Thoracic aorta (tissue), 2 donors: ENCODE data around the gene KDM1B. TPM values are rescaled to one million over a fixed set of nuclear protein-coding genes. Genes with fewer than 3 reads are reported as not detected.

Experiments used
- ATAC-seq: fragments of 150-250 bp; one replicate; pipeline ENCODE4 v1.8.0; 2017; ENCODE audit warnings: low read depth; ENCODE audit not compliant: insufficient number of reproducible peaks, low FRiP score
- DNase-seq: peaks from one replicate; pipeline ENCODE4 v3.0.0-alpha.2; 2020; ENCODE audit warnings: low spot score
- H3K27ac ChIP-seq, 2 donors: fragments of 200-600 bp; sonication (generic); 1 replicate in 1 of 2; 2 replicates in 1 of 2; pipeline ENCODE4 v1.5.1; 2016; ENCODE audit warnings: mild to moderate bottlenecking in 2 of 2, moderate library complexity in 2 of 2
- H3K27me3 ChIP-seq: fragments of 200-600 bp; sonication (generic); replicated peaks from 2 replicates; pipeline ENCODE4 v1.6.0; 2016; ENCODE audit warnings: mild to moderate bottlenecking; ENCODE audit not compliant: insufficient read depth
- H3K36me3 ChIP-seq: fragments of 200-600 bp; sonication (generic); one replicate; pipeline ENCODE4 v1.5.1; 2016
- H3K4me1 ChIP-seq, 2 donors: fragments of 200-600 bp; sonication (generic); 1 replicate in 1 of 2; 2 replicates in 1 of 2; pipeline versions ENCODE4 v1.5.1 to v1.6.0; 2016; ENCODE audit warnings: low read depth in 2 of 2, mild to moderate bottlenecking in 1 of 2; ENCODE audit not compliant: control insufficient read depth in 1 of 2
- H3K4me3 ChIP-seq: fragments of 200-600 bp; sonication (generic); 2 replicates; pipeline ENCODE4 v1.5.1; 2016; ENCODE audit warnings: mild to moderate bottlenecking
- H3K9me3 ChIP-seq: fragments of 200-600 bp; sonication (generic); 2 replicates; pipeline ENCODE4 v1.5.1; 2016
- CTCF ChIP-seq: fragments of 200-600 bp; sonication (generic); IDR thresholded peaks from one replicate; pipeline ENCODE4 v1.5.1; 2019; ENCODE audit warnings: antibody characterized with exemption
- total RNA-seq, 2 donors: library from RNA; depleted of rRNA; stranded (reverse); fragments of >200 nt; gene quantifications; one replicate each; pipeline versions ENCODE4 v1.1.0 to v1.2.3, GENCODE V29; 2016

Gene KDM1B
- total RNA-seq, 2 donors from 2014 or later, result 10.3 TPM

- peak overlapping the region; percentile 85 for H3K4me3 ChIP-seq
- H3K27me3 ChIP-seq, result no peaks in the 10 kb centered on the region
- ATAC-seq (peak; percentile 12), DNase-seq (no peak)
- H3K4me1 ChIP-seq, result peaks cover 17 to 24% of the 10 kb centered on the region in 2 donors
- H3K27ac ChIP-seq, result peak overlapping the region; percentile 93 to 97
- TF ChIP-seq CTCF, result no peak
- H3K36me3 ChIP-seq, result no peaks in the 10 kb centered on the region
- no peaks in the 10 kb centered on the region for H3K9me3 ChIP-seq
These were observed 108.4 kb downstream of the KDM1B start for GRCh38 chr6:18263418-18264218.

- no peaks in the 10 kb centered on the region for H3K9me3 ChIP-seq
- peak within 1 kb of the TSS; percentile 85 for H3K4me3 ChIP-seq
- ATAC-seq (peak; percentile 86), DNase-seq (peak; percentile 40)
- peak within 1 kb of the TSS; percentile 93 to 97 for H3K27ac ChIP-seq
- no peaks in the 10 kb centered on the region for H3K36me3 ChIP-seq
- H3K27me3 ChIP-seq, result no peaks in the 10 kb centered on the region
- TF ChIP-seq CTCF, result peak; percentile 50
- peaks cover 17 to 24% of the 10 kb centered on the region in 2 donors for H3K4me1 ChIP-seq
These were observed 109.1 kb downstream of the KDM1B start, which contains the start of gene DEK for GRCh38 chr6:18264219-18264922. Gene DEK, minus strand, starts transcription at chr6:18264530. Its CDS starts 543 bp downstream, at chr6:18263987.

GRCh38 chr6:18264923-18265377, 109.7 kb downstream of the KDM1B start:
- H3K4me3 ChIP-seq, result peak overlapping the region; percentile 85
- no peaks in the 10 kb centered on the region for H3K9me3 ChIP-seq
- DNase-seq (no peak), ATAC-seq (no peak)
- H3K27ac ChIP-seq, result peak overlapping the region; percentile 93 to 97
- TF ChIP-seq CTCF, result no peak
- no peaks in the 10 kb centered on the region for H3K36me3 ChIP-seq
- no peaks in the 10 kb centered on the region for H3K27me3 ChIP-seq
- peaks cover 12 to 24% of the 10 kb centered on the region in 2 donors for H3K4me1 ChIP-seq

- Histone ChIP-seq H3K9me3 (no peaks in the 10 kb centered on the region), H3K36me3 (no peaks in the 10 kb centered on the region), H3K27ac (no peak overlapping the region), H3K27me3 (no peaks in the 10 kb centered on the region), H3K4me1 (peaks cover 5 to 17% of the 10 kb centered on the region in 2 donors), H3K4me3 (no peak overlapping the region)
- ATAC-seq, result no peak
- no peak for TF ChIP-seq CTCF
- no peak for DNase-seq
These were observed 110.7 kb downstream of the KDM1B start for GRCh38 chr6:18265787-18266522.

GRCh38 chr6:18266523-18266912, 111.3 kb downstream of the KDM1B start:
- Histone ChIP-seq H3K27ac (no peak overlapping the region), H3K4me3 (no peak overlapping the region), H3K36me3 (no peaks in the 10 kb centered on the region), H3K9me3 (no peaks in the 10 kb centered on the region), H3K4me1 (peaks cover 5 to 14% of the 10 kb centered on the region in 2 donors), H3K27me3 (no peaks in the 10 kb centered on the region)
- TF ChIP-seq CTCF, result no peak
- no peak for DNase-seq
- no peak for ATAC-seq
